ENCODE data around the gene SKAP1.

GRCh38 chr17:48416971-48417370 is 13.0 kb downstream of the SKAP1 start:
- TF ChIP-seq EZH2 (IDR thresholded peaks at IDR 0.05) (no peak), POLR2AphosphoS5 (IDR thresholded peaks at IDR 0.05; ENCODE audit: borderline replicate concordance, low read depth, low read length) (no peak)

Measured in SK-N-MC (cell line).